Measurements from ENCODE around the gene GALNT9.

DNA sequence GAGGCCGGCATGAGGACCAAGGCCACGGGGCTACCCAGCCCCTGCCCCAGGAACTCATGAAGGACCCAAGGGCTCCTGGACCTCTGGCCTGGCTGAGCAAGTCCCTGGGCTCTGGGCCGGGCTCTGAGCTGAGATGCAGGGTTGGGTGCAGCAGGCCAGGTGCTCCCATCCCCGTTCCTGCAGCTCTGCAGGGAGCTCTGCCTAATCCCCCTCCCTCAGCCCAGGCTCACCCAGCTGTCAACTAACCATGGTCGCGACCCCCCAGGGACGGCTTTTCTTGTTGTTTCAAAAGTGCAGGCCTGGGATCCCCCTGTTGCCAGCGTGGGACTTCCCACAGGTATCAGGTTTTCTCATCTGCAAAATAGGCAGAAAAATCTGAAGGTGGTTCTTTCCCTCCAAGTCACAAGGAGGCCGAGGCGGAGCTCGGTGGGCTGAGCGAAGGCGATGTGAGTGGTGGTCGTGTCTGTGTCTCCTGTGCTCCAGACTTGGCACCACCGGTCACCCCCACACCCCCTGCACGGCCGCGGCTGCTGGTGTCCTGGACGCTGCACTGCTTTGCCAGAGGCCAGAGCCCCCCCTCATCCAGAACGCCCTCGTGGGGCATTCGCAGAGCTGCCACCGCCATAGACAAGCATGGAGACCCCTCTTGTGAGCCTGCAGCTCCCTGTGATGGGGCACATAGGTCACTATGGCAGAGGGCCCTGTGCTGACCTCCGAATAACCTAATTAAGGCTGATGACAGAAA is 22.5 kb upstream of the GALNT9 start:
- TF ChIP-seq, protein P1, sequence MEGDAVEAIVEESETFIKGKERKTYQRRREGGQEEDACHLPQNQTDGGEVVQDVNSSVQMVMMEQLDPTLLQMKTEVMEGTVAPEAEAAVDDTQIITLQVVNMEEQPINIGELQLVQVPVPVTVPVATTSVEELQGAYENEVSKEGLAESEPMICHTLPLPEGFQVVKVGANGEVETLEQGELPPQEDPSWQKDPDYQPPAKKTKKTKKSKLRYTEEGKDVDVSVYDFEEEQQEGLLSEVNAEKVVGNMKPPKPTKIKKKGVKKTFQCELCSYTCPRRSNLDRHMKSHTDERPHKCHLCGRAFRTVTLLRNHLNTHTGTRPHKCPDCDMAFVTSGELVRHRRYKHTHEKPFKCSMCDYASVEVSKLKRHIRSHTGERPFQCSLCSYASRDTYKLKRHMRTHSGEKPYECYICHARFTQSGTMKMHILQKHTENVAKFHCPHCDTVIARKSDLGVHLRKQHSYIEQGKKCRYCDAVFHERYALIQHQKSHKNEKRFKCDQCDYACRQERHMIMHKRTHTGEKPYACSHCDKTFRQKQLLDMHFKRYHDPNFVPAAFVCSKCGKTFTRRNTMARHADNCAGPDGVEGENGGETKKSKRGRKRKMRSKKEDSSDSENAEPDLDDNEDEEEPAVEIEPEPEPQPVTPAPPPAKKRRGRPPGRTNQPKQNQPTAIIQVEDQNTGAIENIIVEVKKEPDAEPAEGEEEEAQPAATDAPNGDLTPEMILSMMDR (IDR thresholded peaks at IDR 0.05), result no peak
- no peak for TF ChIP-seq POLR2A (IDR thresholded peaks at IDR 0.05)

Measured in tibial nerve (tissue), 3 donors.